ENCODE measurements around the gene HCN4.

DNA sequence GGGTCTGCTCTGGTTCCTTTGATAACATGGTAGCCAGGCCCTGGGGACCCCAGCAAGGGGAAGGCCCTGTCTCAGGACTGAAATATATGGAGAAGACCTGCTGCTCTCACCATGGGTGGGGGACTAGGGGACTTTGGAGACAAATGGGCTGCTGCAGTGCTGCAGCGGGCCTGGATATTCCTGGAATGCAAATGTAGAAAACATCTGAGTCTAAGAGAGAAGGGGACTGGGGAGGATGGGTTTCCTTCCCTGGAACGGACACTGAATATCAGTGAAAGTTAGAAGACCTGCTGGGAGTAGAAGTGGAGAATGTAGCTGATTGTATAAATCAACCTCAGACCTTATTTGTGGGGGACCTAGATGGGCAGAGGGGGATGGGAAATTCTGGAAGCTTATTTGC, 3.1 kb upstream of the HCN4 start:
- TF ChIP-seq, protein P1, sequence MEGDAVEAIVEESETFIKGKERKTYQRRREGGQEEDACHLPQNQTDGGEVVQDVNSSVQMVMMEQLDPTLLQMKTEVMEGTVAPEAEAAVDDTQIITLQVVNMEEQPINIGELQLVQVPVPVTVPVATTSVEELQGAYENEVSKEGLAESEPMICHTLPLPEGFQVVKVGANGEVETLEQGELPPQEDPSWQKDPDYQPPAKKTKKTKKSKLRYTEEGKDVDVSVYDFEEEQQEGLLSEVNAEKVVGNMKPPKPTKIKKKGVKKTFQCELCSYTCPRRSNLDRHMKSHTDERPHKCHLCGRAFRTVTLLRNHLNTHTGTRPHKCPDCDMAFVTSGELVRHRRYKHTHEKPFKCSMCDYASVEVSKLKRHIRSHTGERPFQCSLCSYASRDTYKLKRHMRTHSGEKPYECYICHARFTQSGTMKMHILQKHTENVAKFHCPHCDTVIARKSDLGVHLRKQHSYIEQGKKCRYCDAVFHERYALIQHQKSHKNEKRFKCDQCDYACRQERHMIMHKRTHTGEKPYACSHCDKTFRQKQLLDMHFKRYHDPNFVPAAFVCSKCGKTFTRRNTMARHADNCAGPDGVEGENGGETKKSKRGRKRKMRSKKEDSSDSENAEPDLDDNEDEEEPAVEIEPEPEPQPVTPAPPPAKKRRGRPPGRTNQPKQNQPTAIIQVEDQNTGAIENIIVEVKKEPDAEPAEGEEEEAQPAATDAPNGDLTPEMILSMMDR (IDR thresholded peaks at IDR 0.05): no peak
- TF ChIP-seq EZH2phosphoT487 (IDR thresholded peaks at IDR 0.05): no peak

Data from neural progenitor cell (in vitro differentiated cells).